GM21360 (cell line): Measurements from ENCODE around the gene OR5AU1.

Experiments
- ATAC-seq: cut with Tn5 transposase; IDR thresholded peaks from one replicate; pipeline ENCODE4 v1.9.1; 2021; ENCODE audit warnings: mild to moderate bottlenecking, moderate library complexity; ENCODE audit not compliant: unreplicated experiment

OR5AU1 gene

GRCh38 chr14:21108791-21109190 is 47.1 kb downstream of the OR5AU1 start:
- ATAC-seq = no peak

GRCh38 chr14:21107283-21107800 is 48.5 kb downstream of the OR5AU1 start:
- no peak for ATAC-seq

- no peak for ATAC-seq
These were observed 49.2 kb downstream of the OR5AU1 start for GRCh38 chr14:21106498-21107282.

- no peak for ATAC-seq
These were observed 49.7 kb downstream of the OR5AU1 start for GRCh38 chr14:21106176-21106497.

- no peak for ATAC-seq
These were observed 50.8 kb downstream of the OR5AU1 start for GRCh38 chr14:21105095-21105494.
